ENCODE data around the gene ZNF236. TPM values are rescaled to one million over a fixed set of nuclear protein-coding genes. Genes with fewer than 3 reads are reported as not detected.
A peak's percentile ranks its signal among the peaks of the same experiment; 100 is the strongest.

Gene ZNF236
- total and polyA plus RNA-seq, 5 donors from 2014 or later = 5.5 to 26.1 (median 8.1) TPM

DNA sequence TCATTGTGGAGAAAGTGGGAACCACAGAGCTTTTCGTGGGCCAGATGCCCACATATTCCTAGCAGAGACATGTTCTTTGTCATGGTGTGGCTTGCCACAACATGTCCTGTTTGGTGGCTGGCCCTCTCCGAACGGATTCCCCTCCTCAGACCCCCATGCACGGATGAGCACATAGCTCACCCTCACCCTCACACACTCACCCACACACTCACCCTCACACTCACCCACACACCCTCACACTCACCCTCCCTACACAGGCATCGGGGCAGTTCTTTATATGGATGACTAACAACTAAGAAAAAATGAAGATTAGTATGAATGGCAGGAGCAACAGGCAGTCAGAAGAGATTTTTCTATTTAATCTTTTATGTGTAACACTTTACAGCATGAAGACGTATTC is 149.9 kb downstream of the ZNF236 start:
- H3K27me3 ChIP-seq (ENCODE audit: control insufficient read depth, insufficient read depth, low read length) = no peaks in the 10 kb centered on the region
- H3K27ac ChIP-seq (ENCODE audit: insufficient read depth, low read length, poor library complexity, severe bottlenecking) = no peak overlapping the region
- no peak for ATAC-seq (ENCODE audit: low read depth in 2 of 2)
- peaks cover 27% of the 10 kb centered on the region for H3K36me3 ChIP-seq (ENCODE audit: control insufficient read depth, insufficient read depth, low read length)
- Mint-ChIP-seq H3K27ac (peak overlapping the region in 2 of 3 donors; percentile 63 to 81), H3K36me3 (peaks cover 19% of the 10 kb centered on the region), H3K9me3 (no peaks in the 10 kb centered on the region), H3K4me1 (peaks cover 0 to 6% (median 4%) of the 10 kb centered on the region in 4 donors), H3K4me3 (no peak overlapping the region), H3K27me3 (no peaks in the 10 kb centered on the region)
- H3K4me1 ChIP-seq (ENCODE audit: control insufficient read depth, insufficient read depth, low read length, poor library complexity, severe bottlenecking) = no peaks in the 10 kb centered on the region
- H3K4me3 ChIP-seq (ENCODE audit: low read depth, low read length) = no peak overlapping the region
- no peaks in the 10 kb centered on the region for H3K9me3 ChIP-seq (ENCODE audit: control insufficient read depth in 2 of 2, low read length in 2 of 2)
- no peak for DNase-seq

DNA sequence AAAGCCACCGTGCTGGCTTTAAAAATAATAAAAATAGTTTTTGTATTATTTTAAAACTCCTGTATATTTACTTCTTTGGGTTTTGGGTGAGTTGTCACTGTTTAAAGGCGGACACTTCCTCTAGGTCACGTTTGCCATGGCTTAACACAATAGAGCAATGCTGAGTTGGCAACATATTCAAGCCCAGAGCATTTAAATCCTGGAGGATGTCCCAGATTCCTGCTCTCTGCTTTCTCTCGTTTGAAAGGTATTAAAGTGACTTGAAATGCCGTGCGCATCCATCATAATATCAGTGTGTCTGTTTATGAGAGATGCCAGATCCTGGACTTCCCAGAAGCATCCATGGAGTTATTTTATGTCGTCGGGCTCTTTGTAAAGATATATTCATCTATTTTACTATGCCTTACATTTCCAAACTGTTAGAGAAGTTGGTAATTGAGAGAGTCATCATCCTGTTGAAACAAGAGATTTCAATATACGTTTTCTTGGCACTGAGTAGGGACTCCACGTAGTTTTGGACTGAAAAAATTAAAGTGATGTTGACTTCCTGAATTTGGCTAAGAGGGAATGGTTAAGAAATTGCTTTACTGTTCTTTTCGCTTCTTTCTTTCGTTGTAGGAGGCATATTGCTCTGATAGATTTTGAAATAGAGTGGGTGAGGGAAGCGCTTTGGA is 150.6 kb downstream of the ZNF236 start:
- Histone ChIP-seq H3K4me1 (ENCODE audit: control insufficient read depth, insufficient read depth, low read length, poor library complexity, severe bottlenecking) (no peaks in the 10 kb centered on the region), H3K36me3 (ENCODE audit: control insufficient read depth, insufficient read depth, low read length) (peaks cover 25% of the 10 kb centered on the region), H3K27ac (ENCODE audit: insufficient read depth, low read length, poor library complexity, severe bottlenecking) (no peak overlapping the region), H3K9me3 (ENCODE audit: control insufficient read depth in 2 of 2, low read length in 2 of 2) (no peaks in the 10 kb centered on the region), H3K4me3 (ENCODE audit: low read depth, low read length) (no peak overlapping the region), H3K27me3 (ENCODE audit: control insufficient read depth, insufficient read depth, low read length) (no peaks in the 10 kb centered on the region)
- Mint-ChIP-seq H3K4me1 (peaks cover 0 to 6% (median 4%) of the 10 kb centered on the region in 4 donors), H3K4me3 (no peak overlapping the region), H3K9me3 (no peaks in the 10 kb centered on the region), H3K27me3 (no peaks in the 10 kb centered on the region), H3K27ac (peak overlapping the region in 1 of 3 donors; percentile 26), H3K36me3 (peaks cover 19% of the 10 kb centered on the region)
- no peak for ATAC-seq (ENCODE audit: low read depth in 2 of 2)
- DNase-seq = no peak

DNA sequence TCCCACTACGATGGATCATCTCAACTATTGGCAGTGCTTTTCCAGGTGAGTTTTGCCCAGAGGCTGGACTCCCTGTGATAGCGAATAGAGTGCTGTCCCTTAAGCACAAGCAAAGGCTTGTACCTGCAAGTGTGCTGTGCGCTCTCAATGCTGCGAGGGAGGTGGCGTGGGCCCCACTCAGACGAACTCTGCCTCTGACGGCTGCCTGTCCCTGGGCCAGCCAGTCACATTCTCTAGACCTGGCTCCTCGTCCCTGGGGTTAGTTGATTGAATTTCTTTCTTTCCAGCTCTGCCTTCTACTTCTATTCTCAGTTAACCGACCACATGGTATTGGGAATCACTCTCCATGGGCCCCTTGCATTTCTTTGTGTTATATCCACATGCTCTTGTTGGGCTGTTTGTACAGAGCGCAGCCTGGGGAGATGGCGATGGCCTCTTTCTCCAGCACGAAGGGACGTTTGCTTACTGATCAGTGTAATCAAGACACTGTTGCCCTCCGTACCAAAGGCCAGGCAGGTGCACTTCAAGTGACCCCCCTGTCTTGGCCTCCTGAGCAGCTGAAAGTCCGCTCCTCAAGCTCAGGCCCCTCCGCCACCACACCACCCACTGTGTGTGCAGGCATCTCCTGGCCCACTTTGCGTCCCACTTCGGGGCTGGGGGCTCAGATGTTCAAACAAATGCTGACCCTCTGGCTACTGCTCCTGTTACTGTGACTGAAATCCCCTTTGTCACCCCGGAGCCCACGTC is 151.3 kb downstream of the ZNF236 start:
- no peak for DNase-seq
- Histone ChIP-seq H3K4me3 (ENCODE audit: low read depth, low read length) (no peak overlapping the region), H3K27me3 (ENCODE audit: control insufficient read depth, insufficient read depth, low read length) (no peaks in the 10 kb centered on the region), H3K9me3 (ENCODE audit: control insufficient read depth in 2 of 2, low read length in 2 of 2) (no peaks in the 10 kb centered on the region), H3K27ac (ENCODE audit: insufficient read depth, low read length, poor library complexity, severe bottlenecking) (no peak overlapping the region), H3K4me1 (ENCODE audit: control insufficient read depth, insufficient read depth, low read length, poor library complexity, severe bottlenecking) (no peaks in the 10 kb centered on the region), H3K36me3 (ENCODE audit: control insufficient read depth, insufficient read depth, low read length) (peaks cover 18% of the 10 kb centered on the region)
- Mint-ChIP-seq H3K4me1 (peaks cover 0 to 6% (median 4%) of the 10 kb centered on the region in 4 donors), H3K9me3 (no peaks in the 10 kb centered on the region), H3K4me3 (no peak overlapping the region), H3K27me3 (no peaks in the 10 kb centered on the region), H3K27ac (no peak overlapping the region), H3K36me3 (peaks cover 22% of the 10 kb centered on the region)
- no peak for ATAC-seq (ENCODE audit: low read depth in 2 of 2)

DNA sequence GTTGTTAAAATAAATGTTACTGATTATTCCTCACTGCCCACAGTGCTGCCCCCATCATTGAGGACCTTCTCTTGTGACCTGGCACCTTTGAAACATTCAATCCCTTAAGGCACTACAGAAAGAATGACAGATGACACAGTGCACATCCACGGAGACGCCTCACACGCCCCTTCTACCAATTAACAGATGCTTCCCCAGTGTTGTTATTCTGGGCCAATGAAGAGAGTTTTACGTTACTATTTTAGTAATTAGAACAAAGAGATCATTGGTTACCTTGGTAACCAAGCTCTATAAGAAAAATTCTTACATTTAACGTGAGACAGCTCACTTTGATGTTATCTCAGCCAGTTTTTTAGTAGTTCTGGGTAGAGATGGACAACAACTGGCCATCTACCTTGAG is 152.0 kb downstream of the ZNF236 start:
- H3K27me3 ChIP-seq (ENCODE audit: control insufficient read depth, insufficient read depth, low read length) = no peaks in the 10 kb centered on the region
- H3K27ac Mint-ChIP-seq = no peak overlapping the region

GRCh38 chr18:76975577-76976110 is 153.3 kb downstream of the ZNF236 start:
- no peak overlapping the region for H3K4me3 Mint-ChIP-seq
- Histone ChIP-seq H3K4me3 (ENCODE audit: low read depth, low read length) (no peak overlapping the region), H3K27ac (ENCODE audit: insufficient read depth, low read length, poor library complexity, severe bottlenecking) (no peak overlapping the region), H3K36me3 (ENCODE audit: control insufficient read depth, insufficient read depth, low read length) (peaks cover 6% of the 10 kb centered on the region), H3K27me3 (ENCODE audit: control insufficient read depth, insufficient read depth, low read length) (no peaks in the 10 kb centered on the region), H3K9me3 (ENCODE audit: control insufficient read depth in 2 of 2, low read length in 2 of 2) (no peaks in the 10 kb centered on the region), H3K4me1 (ENCODE audit: control insufficient read depth, insufficient read depth, low read length, poor library complexity, severe bottlenecking) (no peaks in the 10 kb centered on the region)
- ATAC-seq (ENCODE audit: low read depth in 2 of 2) = no peak
- H3K4me1 Mint-ChIP-seq = peaks cover 0 to 10% (median 4%) of the 10 kb centered on the region in 4 donors
- H3K9me3 Mint-ChIP-seq = no peaks in the 10 kb centered on the region
- no peak for DNase-seq
- H3K36me3 Mint-ChIP-seq = peaks cover 23% of the 10 kb centered on the region
- H3K27ac Mint-ChIP-seq = no peak overlapping the region
- no peaks in the 10 kb centered on the region for H3K27me3 Mint-ChIP-seq

More for the DNA sequence above, 152.0 kb downstream of the ZNF236 start:
- no peaks in the 10 kb centered on the region for H3K9me3 ChIP-seq (ENCODE audit: control insufficient read depth in 2 of 2, low read length in 2 of 2)
- no peak overlapping the region for H3K4me3 Mint-ChIP-seq
- peaks cover 0 to 10% (median 4%) of the 10 kb centered on the region in 4 donors for H3K4me1 Mint-ChIP-seq
- H3K9me3 Mint-ChIP-seq = no peaks in the 10 kb centered on the region
- H3K36me3 Mint-ChIP-seq = peaks cover 23% of the 10 kb centered on the region
- no peaks in the 10 kb centered on the region for H3K27me3 Mint-ChIP-seq
- H3K27ac ChIP-seq (ENCODE audit: insufficient read depth, low read length, poor library complexity, severe bottlenecking) = no peak overlapping the region
- no peak for DNase-seq
- no peaks in the 10 kb centered on the region for H3K4me1 ChIP-seq (ENCODE audit: control insufficient read depth, insufficient read depth, low read length, poor library complexity, severe bottlenecking)
- H3K36me3 ChIP-seq (ENCODE audit: control insufficient read depth, insufficient read depth, low read length) = peaks cover 11% of the 10 kb centered on the region
- H3K4me3 ChIP-seq (ENCODE audit: low read depth, low read length) = no peak overlapping the region
- ATAC-seq (ENCODE audit: low read depth in 2 of 2) = no peak

DNA sequence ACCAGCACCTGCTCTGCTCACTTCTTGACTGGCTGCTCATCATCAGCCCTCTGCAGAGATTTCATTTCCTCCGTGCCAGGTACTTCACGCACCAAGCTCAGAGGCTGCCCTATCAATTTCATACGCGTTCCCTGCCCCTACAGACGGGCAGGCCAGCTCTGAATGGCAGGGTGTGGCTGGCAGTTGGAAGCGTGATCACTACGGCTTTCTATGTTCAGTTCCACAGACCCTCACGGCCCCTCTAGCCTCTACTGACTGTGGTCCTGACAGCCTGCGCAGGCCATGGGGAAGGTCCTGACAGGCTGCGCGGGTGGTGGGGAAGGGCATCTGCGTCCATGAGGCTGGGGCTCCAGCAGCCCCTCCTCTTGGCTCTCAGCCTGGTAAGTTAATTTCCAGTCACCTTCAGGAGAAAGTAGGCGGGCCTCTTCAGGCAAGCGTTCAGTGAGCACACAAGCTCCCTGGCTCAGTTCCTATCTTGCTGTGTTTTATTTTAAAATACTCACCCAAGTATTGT is 154.8 kb downstream of the ZNF236 start:
- ATAC-seq (ENCODE audit: low read depth in 2 of 2) = no peak
- Mint-ChIP-seq H3K36me3 (peaks cover 23% of the 10 kb centered on the region), H3K4me3 (no peak overlapping the region)

DNA sequence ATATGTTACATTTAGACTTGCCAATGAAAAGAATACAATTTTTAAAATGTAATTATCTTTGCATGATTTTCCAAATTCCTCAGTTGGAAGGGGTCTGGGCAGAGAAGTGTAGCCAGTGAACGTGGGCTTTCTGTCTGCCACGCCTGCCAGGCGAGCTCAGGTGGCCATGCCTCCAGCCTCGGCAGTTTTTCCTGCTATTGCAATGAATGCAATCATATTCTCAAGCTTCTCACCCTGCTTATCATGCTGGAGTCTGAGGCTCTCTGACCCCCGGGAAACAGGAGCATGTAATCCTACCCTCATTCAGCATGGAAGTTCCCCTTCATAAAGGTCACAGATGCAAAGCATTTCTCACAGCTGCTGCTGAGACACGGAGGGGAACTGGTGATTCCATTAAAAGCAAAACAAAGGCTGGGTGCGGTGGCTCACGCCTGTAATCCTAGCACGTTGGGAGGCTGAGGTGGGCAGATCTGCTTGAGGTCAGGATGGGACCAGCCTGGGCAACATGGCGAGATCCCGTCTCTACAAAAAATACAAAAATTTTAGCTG is 155.4 kb downstream of the ZNF236 start:
- Mint-ChIP-seq H3K27ac (peak overlapping the region in 1 of 3 donors; percentile 20), H3K4me3 (no peak overlapping the region), H3K4me1 (peaks cover 0 to 4% (median 0%) of the 10 kb centered on the region in 4 donors), H3K27me3 (no peaks in the 10 kb centered on the region), H3K9me3 (no peaks in the 10 kb centered on the region), H3K36me3 (peaks cover 23% of the 10 kb centered on the region)
- ATAC-seq (ENCODE audit: low read depth in 2 of 2) (no peak), DNase-seq (no peak)
- no peak overlapping the region for H3K27ac ChIP-seq (ENCODE audit: insufficient read depth, low read length, poor library complexity, severe bottlenecking)
- H3K36me3 ChIP-seq (ENCODE audit: control insufficient read depth, insufficient read depth, low read length) = peaks cover 3% of the 10 kb centered on the region
- no peaks in the 10 kb centered on the region for H3K4me1 ChIP-seq (ENCODE audit: control insufficient read depth, insufficient read depth, low read length, poor library complexity, severe bottlenecking)
- H3K4me3 ChIP-seq (ENCODE audit: low read depth, low read length) = no peak overlapping the region
- H3K9me3 ChIP-seq (ENCODE audit: control insufficient read depth in 2 of 2, low read length in 2 of 2) = no peaks in the 10 kb centered on the region
- no peaks in the 10 kb centered on the region for H3K27me3 ChIP-seq (ENCODE audit: control insufficient read depth, insufficient read depth, low read length)

More for the DNA sequence above, 154.8 kb downstream of the ZNF236 start:
- Mint-ChIP-seq H3K27ac (peak overlapping the region in 1 of 3 donors; percentile 16), H3K27me3 (no peaks in the 10 kb centered on the region), H3K9me3 (no peaks in the 10 kb centered on the region), H3K4me1 (peaks cover 0 to 4% (median 0%) of the 10 kb centered on the region in 4 donors)
- no peak for DNase-seq
- H3K9me3 ChIP-seq (ENCODE audit: control insufficient read depth in 2 of 2, low read length in 2 of 2) = no peaks in the 10 kb centered on the region
- H3K27me3 ChIP-seq (ENCODE audit: control insufficient read depth, insufficient read depth, low read length) = no peaks in the 10 kb centered on the region
- H3K4me3 ChIP-seq (ENCODE audit: low read depth, low read length) = no peak overlapping the region
- H3K4me1 ChIP-seq (ENCODE audit: control insufficient read depth, insufficient read depth, low read length, poor library complexity, severe bottlenecking) = no peaks in the 10 kb centered on the region
- peaks cover 6% of the 10 kb centered on the region for H3K36me3 ChIP-seq (ENCODE audit: control insufficient read depth, insufficient read depth, low read length)
- no peak overlapping the region for H3K27ac ChIP-seq (ENCODE audit: insufficient read depth, low read length, poor library complexity, severe bottlenecking)

Data from CD4-positive, CD25-positive, alpha-beta regulatory T cell (primary cell).